HG03139 (cell line): ENCODE measurements around the gene SLFN12L.
"Not testable (repeated sequence)": the region's sequence is repeated elsewhere in the genome, so short reads cannot be mapped to it uniquely, and the experiment has no call there.

ENCODE experiments used
- ATAC-seq: cut with Tn5 transposase; IDR thresholded peaks from one replicate; pipeline ENCODE4 v1.9.1; 2021; ENCODE audit not compliant: unreplicated experiment

SLFN12L gene

DNA sequence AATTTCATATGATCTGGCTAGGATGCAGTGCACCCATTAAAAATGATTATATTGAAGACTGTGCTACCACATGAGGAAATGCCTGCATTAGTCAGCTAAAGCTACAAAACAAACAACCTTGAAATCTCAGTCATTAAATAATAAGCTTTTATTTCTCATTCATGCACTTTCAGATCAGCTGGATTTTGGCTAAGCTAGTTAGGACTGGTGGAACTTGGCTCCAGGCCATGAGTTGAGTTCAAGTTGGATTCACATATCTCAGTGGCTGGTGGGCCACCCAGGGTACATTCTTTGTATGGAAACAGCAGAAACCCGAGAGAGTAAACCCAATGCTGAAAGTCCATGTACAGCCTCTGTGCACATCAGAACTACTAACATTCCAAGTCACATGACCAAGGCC, 6.4 kb upstream of the SLFN12L start:
- no peak for ATAC-seq

- no peak for ATAC-seq
Measured at GRCh38 chr17:35542990-35543389, 5.5 kb upstream of the SLFN12L start.

GRCh38 chr17:35541434-35541833, 4.0 kb upstream of the SLFN12L start:
- ATAC-seq, result no peak

GRCh38 chr17:35540589-35541404, 3.3 kb upstream of the SLFN12L start:
- ATAC-seq, result no peak

DNA sequence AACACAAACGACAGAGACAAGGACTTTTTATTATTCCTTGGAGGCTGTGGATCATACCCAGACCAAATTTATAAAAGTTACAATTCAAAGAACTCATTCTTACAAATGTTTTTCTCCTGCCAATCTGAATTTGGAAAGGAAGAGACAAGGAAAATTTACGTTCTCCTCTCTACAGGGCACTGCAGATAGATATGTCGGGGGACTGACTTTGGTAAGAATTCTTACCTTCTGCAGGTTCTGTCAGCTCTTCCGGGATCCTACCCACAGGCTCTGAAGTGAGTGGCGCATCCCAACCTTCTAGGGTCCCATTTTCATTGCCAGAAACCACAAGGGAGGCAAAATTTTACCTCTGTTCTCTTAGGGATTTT, 2.2 kb upstream of the SLFN12L start:
- ATAC-seq, result no peak

DNA sequence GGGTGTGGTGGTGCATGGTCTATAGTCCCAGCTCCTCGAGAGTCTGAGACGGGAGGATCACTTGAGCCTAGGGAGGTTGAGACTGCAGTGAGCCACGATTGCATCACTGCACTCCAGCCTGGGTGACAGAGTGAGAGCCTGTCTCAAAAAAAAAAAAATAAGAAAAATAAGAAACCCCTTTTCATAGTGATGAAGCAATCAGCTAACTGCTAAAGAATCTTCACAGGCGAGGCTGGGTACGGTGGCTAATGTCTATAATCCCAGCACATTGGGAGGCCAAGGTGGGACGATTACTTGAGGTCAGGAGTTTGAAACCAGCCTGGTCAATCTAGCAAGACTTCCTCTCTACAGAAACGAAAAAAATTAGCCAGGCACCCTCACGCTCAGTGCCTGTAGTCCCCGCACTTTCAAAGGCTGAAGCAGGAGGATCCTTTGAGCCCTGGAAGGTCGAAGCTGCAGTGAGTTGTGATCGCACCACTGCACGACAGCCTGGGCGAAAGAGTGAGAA, 760 bp downstream of the SLFN12L start:
- no peak for ATAC-seq

DNA sequence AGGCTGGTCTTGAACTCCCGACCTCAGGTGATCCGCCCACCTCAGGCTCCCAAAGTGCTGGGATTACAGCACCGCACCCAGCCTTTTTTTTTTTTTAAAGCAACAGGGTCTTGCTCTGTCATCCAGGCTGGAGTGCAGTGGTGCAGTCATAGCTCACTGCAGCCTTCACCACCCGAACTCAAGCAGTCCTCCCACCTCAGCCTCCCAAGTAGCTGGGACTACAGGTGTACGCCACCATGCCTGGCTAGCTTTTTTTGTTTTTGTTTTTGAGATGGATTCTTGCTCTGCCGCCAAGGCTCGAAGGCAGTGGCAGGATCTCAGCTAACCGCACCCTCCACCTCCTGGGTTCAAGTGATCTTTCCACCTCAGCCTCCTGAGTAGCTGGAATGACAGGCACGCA, 2.1 kb downstream of the SLFN12L start:
- ATAC-seq, result not testable (repeated sequence)

DNA sequence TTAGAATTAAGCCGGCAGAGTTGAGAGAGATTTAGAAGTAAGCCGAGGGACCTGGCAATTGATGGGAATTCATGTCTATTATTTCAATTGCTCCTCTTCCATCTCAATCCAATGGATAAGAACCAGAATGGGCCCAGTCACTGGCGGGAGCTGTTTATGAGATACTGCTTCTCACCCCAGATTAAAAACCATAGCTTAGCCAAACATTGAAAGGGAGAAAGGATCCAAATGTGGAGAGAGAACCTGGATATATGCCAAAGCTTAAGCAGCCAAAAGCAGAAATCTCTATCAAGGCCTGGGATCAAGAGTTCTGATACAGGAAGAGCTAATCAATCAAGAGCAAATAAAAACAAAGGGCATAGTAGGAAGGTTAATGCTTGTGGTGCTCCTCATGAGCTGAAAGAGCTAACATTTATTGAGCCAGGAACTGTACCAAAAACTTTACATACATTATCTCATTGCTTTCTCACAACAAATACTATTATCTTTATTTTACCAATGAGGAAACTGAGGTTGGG, 2.8 kb downstream of the SLFN12L start:
- ATAC-seq, result no peak

DNA sequence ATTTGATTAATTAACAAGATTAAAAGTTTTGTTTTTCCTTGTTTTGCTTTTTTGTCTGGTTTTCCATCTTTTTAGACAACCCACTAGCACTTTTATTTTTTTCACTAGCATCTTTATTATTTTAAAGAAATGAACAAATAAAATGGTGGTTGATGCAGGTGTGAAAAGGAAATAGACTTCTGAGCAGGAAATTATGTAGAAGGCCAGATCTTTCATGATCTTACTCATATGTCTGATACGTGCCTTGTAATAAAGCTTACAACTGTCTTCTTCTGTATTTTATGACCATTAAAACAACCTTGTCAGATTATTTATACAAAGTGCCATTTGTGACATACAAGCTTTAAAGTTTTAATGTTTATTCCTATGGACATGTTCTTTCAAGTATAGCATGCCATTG, 6.3 kb downstream of the SLFN12L start:
- no peak for ATAC-seq

DNA sequence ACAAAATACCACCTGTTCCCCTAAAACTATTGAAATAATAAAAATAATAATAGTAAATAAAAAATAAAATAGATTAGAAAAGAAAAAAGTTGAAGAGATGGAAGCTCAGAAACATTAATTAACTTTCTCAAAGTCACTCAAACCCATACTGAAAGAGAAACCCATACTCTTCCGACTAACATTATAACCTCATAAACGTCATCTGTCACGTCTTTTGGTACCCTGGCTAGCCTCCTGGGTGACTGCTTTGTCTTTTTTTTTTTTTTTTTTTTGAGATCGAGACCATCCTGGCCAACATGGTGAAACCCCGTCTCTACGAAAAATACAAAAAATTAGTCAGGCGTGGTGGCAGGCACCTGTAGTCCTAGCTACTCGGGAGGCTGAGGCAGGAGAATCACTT, 7.6 kb downstream of the SLFN12L start:
- ATAC-seq, result no peak

- ATAC-seq, result not testable (repeated sequence)
Measured at GRCh38 chr17:35529326-35529725, 8.2 kb downstream of the SLFN12L start.

DNA sequence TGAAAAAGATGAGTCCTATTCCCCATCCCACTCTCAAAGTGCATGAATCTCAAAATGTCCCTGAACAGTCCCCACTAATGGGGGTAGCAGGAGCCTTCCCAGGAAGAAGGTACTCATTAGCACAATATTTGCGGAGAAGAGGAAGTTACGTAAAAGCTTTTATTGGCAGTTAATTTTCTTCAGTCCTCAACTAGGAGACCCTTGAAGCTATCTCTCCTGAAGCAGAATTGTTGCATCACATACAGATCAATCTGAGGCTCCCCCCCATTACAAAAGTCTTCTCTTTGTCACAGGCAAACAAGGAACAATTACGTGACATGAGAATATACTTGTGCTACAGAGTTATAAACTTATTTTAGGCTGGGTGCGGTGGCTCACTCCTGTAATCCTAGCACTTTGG, 14.2 kb downstream of the SLFN12L start:
- no peak for ATAC-seq

GRCh38 chr17:35521654-35522256, 15.7 kb downstream of the SLFN12L start:
- not testable (repeated sequence) for ATAC-seq

- no peak for ATAC-seq
Measured at GRCh38 chr17:35521150-35521549, 16.3 kb downstream of the SLFN12L start.

DNA sequence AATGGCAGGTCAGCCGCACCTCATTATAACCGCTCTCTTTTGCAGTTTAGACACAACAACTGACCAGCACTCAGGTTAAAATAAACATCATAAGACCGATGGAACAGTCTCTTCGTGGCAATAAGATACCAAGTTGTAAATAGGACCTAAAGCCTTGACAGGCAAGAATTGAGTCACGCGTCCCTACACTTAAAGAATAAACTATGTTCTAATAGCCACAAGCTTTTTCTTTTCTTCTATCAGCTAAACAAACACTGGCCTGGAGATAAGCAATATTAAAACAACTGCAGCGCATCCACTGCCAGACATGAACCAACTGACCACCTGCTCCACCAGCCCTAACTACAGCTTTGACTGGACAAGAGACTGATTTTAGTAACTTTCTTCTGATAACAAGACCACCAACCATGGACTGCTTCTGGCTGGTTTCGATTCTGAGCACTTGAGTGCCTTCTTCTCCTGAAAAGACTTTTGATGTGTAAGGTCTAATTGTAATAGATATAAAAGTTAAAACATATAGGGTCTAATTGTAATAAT, 17.5 kb downstream of the SLFN12L start:
- no peak for ATAC-seq

DNA sequence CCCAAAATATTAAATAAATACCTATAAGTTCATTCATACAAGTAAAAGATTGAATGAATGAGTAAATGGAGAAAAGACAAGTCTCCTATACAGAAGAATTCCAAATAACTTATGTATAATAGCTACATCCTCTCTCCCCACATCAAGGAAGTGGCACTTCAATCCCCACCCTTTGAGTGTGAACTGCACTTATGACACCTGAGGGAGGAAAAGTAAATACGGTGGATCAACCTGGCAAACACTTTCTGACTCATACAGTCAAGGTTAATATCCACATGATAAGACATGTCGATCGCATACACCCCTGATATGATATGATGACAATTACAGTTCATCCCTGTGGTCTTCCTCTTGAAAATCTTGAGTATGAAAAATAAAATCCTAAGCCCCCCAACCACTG, 18.0 kb downstream of the SLFN12L start:
- ATAC-seq, result no peak

- ATAC-seq, result not testable (repeated sequence)
Measured at GRCh38 chr17:35518431-35518830, 19.0 kb downstream of the SLFN12L start.

- no peak for ATAC-seq
Measured at GRCh38 chr17:35515027-35515426, 22.5 kb downstream of the SLFN12L start.

DNA sequence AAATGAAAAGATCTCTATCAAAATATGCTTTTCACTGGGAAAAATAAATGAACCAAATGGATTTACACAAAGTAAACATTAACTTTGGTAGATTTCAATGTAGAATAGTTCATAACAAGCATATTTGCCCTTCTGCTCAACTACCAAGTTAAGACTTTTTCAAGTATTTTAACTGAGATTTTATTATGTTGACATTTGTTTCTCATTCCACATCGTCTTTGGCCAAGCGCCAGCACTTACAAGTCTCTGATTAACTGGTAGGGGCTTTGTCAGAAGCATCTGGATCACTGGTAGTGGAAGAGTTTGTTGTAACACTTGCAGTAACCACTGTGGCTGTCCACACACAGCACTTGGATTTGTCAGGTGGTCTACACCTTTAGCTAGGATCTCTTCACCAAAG, 22.9 kb downstream of the SLFN12L start:
- ATAC-seq, result no peak

DNA sequence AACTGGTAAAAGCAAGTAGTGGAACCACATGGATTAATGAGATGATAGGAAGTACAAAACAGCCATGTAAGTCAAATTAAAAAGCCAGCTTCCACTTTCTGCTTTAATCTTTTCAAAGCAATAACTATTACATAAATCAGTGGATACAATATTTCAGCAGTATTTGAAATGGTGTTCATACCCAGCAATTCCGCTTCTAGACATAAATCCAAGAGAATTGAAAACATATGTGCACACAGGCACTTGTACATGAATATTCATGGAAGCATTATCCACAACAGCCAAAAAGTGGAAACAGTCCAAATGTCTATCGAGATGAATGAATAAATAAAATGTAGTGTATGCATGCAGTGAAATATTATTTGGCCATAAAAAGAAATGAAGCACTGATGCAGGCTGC, 27.4 kb downstream of the SLFN12L start:
- no peak for ATAC-seq

DNA sequence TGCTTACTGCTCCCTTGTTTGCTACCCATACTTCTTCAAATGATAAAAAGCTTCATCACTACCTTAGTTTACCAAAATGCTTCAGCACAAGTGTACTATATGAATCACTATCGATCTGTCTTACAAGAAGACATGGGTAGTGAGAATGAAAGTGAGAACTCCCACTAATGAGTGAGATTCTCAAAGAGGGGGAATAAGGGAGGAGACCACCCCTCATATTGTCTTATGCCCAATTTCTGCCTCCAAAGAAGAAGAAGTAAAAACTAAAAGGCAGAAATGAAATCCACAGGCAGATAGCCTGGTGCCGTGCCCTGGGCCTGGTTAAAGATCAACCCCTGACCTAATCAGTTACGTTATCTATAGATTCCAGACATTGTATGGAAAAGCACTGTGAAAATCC, 29.8 kb downstream of the SLFN12L start:
- not testable (repeated sequence) for ATAC-seq

- no peak for ATAC-seq
Measured at GRCh38 chr17:35499548-35499947, 37.9 kb downstream of the SLFN12L start.
